Left cardiac atrium (tissue), 4 donors: ENCODE data around the gene CAMK2B. TPM values are rescaled to one million over a fixed set of nuclear protein-coding genes. Genes with fewer than 3 reads are reported as not detected.
A peak's percentile ranks its signal among the peaks of the same experiment; 100 is the strongest.

ENCODE experiments used
- ATAC-seq, 2 donors: fragments of 200-7000 bp; cut with Tn5 transposase; one replicate each; pipeline ENCODE4 v1.9.1; 2020; ENCODE audit warnings: mild to moderate bottlenecking in 2 of 2, moderate library complexity in 2 of 2
- DNase-seq: peaks from one replicate; pipeline ENCODE4 v3.0.0-alpha.2; 2020
- intact Hi-C, 2 donors: fragments of 100-400 bp; cut with DNase I; formaldehyde crosslinking; loops; one replicate each; pipeline versions ENCODE4 v1.14.1 to v1.15.1; 2022 to 2023
- total RNA-seq, 2 donors: library from RNA; stranded (reverse); fragmentation: NEBNext Ultra II Directional; extraction: Animal tissue kit (Norgen Biotek cat#: 25700); gene quantifications; one replicate each; pipeline ENCODE4 v1.2.1, GENCODE V29; 2021
- donor health status: DM: no; HTN: yes; CAD: no.
- donor health status: DM: no; HTN: yes; CAD: no; lungs with severe emphysema.
- donor health status: DM: yes; HTN: yes; CAD: no.
- donor health status: Dilated cardiomyopathy.

Gene CAMK2B
- total RNA-seq, 2 donors from 2014 or later: 75.8 to 98.7 TPM

- intact Hi-C loops: no loop called here
- DNase-seq: peak; percentile 12
- no peak for ATAC-seq
These were observed 45.5 kb downstream of the CAMK2B start for GRCh38 chr7:44279731-44280505.

- intact Hi-C loops: no loop called here
- ATAC-seq (no peak), DNase-seq (peak; percentile 7)
These were observed 46.1 kb downstream of the CAMK2B start for GRCh38 chr7:44279286-44279685.

GRCh38 chr7:44278451-44279161 lies 46.8 kb downstream of the CAMK2B start:
- intact Hi-C loops: no loop called here
- ATAC-seq (no peak), DNase-seq (peak; percentile 3)

- intact Hi-C loops: no loop called here
- DNase-seq (peak; percentile 70), ATAC-seq (peak; percentile 36 to 54)
These were observed 47.5 kb downstream of the CAMK2B start for GRCh38 chr7:44277851-44278250.

GRCh38 chr7:44277391-44277790 lies 48.0 kb downstream of the CAMK2B start:
- peak in 1 of 2 donors; percentile 7 for ATAC-seq
- peak; percentile 15 for DNase-seq
- intact Hi-C loops: no loop called here

GRCh38 chr7:44276571-44277221 lies 48.7 kb downstream of the CAMK2B start:
- intact Hi-C loops: no loop called here
- DNase-seq (peak; percentile 15), ATAC-seq (no peak)

- ATAC-seq (no peak), DNase-seq (peak; percentile 22)
- intact Hi-C loops: no loop called here
These were observed 49.3 kb downstream of the CAMK2B start for GRCh38 chr7:44275957-44276570.

- no peak for ATAC-seq
- intact Hi-C loops: no loop called here
- DNase-seq: peak; percentile 10
These were observed 50.2 kb downstream of the CAMK2B start for GRCh38 chr7:44275146-44275545.

- DNase-seq (peak; percentile 11), ATAC-seq (no peak)
- intact Hi-C loops: no loop called here
These were observed 50.8 kb downstream of the CAMK2B start for GRCh38 chr7:44274623-44274975.

GRCh38 chr7:44273681-44274622 lies 51.4 kb downstream of the CAMK2B start:
- DNase-seq: peak; percentile 3

GRCh38 chr7:44272981-44273380 lies 52.4 kb downstream of the CAMK2B start:
- intact Hi-C loops: no loop called here
- no peak for ATAC-seq
- DNase-seq: no peak

More at GRCh38 chr7:44273681-44274622, 51.4 kb downstream of the CAMK2B start:
- intact Hi-C loops: no loop called here
- no peak for ATAC-seq

- intact Hi-C loops: no loop called here
- DNase-seq (no peak), ATAC-seq (no peak)
These were observed 52.9 kb downstream of the CAMK2B start for GRCh38 chr7:44272456-44272855.

GRCh38 chr7:44269943-44270493 lies 55.4 kb downstream of the CAMK2B start:
- ATAC-seq (peak in 1 of 2 donors; percentile 35), DNase-seq (no peak)
- intact Hi-C loops: no loop called here

- intact Hi-C loops: no loop called here
- no peak for DNase-seq
- peak; percentile 39 to 53 for ATAC-seq
These were observed 56.0 kb downstream of the CAMK2B start for GRCh38 chr7:44269417-44269816.

- ATAC-seq (no peak), DNase-seq (no peak)
- intact Hi-C loops: no loop called here
These were observed 56.7 kb downstream of the CAMK2B start for GRCh38 chr7:44268671-44269070.

GRCh38 chr7:44267719-44268421 lies 57.5 kb downstream of the CAMK2B start:
- intact Hi-C loops: no loop called here
- ATAC-seq: peak; percentile 21 to 25
- DNase-seq: no peak

GRCh38 chr7:44267178-44267577 lies 58.2 kb downstream of the CAMK2B start:
- ATAC-seq: no peak
- intact Hi-C loops: no loop called here

GRCh38 chr7:44266526-44266925 lies 58.9 kb downstream of the CAMK2B start:
- no peak for ATAC-seq
- intact Hi-C loops: no loop called here

More at GRCh38 chr7:44267178-44267577, 58.2 kb downstream of the CAMK2B start:
- no peak for DNase-seq

More at GRCh38 chr7:44266526-44266925, 58.9 kb downstream of the CAMK2B start:
- no peak for DNase-seq
